ENCODE results near the gene TANGO6. TPM values are rescaled to one million over a fixed set of nuclear protein-coding genes. Genes with fewer than 3 reads are reported as not detected.
A peak's percentile ranks its signal among the peaks of the same experiment; 100 is the strongest.
"Not testable (repeated sequence)": the region's sequence is repeated elsewhere in the genome, so short reads cannot be mapped to it uniquely, and the experiment has no call there.

The TANGO6 gene
- total RNA-seq, 1 experiment from 2014 or later, result 11.5 TPM

GRCh38 chr16:69116256-69116875 is 273.0 kb downstream of the TANGO6 start:
- no peak for DNase-seq (ENCODE audit: low read depth)

GRCh38 chr16:69116906-69117305 is 273.6 kb downstream of the TANGO6 start:
- DNase-seq (ENCODE audit: low read depth), result no peak

GRCh38 chr16:69118468-69118867 is 275.1 kb downstream of the TANGO6 start:
- DNase-seq (ENCODE audit: low read depth), result no peak

- no peak for DNase-seq (ENCODE audit: low read depth)
Measured at GRCh38 chr16:69118994-69119393, 275.7 kb downstream of the TANGO6 start.

- no peak for DNase-seq (ENCODE audit: low read depth)
Measured at GRCh38 chr16:69119536-69119935, 276.2 kb downstream of the TANGO6 start.

GRCh38 chr16:69120096-69120664 is 276.8 kb downstream of the TANGO6 start:
- DNase-seq (ENCODE audit: low read depth), result no peak

- peak; percentile 71 for DNase-seq (ENCODE audit: low read depth)
Measured at GRCh38 chr16:69123910-69124309, 280.6 kb downstream of the TANGO6 start.

- not testable (repeated sequence) for DNase-seq (ENCODE audit: low read depth)
Measured at GRCh38 chr16:69124406-69124805, 281.1 kb downstream of the TANGO6 start.

- not testable (repeated sequence) for DNase-seq (ENCODE audit: low read depth)
Measured at GRCh38 chr16:69124961-69125360, 281.6 kb downstream of the TANGO6 start.

GRCh38 chr16:69126221-69126620 is 282.9 kb downstream of the TANGO6 start:
- DNase-seq (ENCODE audit: low read depth), result no peak

- not testable (repeated sequence) for DNase-seq (ENCODE audit: low read depth)
Measured at GRCh38 chr16:69126801-69127200, 283.5 kb downstream of the TANGO6 start.

GRCh38 chr16:69127966-69128510 is 284.7 kb downstream of the TANGO6 start:
- no peak for DNase-seq (ENCODE audit: low read depth)

GRCh38 chr16:69130461-69130860 is 287.1 kb downstream of the TANGO6 start:
- no peak for DNase-seq (ENCODE audit: low read depth)

GRCh38 chr16:69131167-69131838 is 288.0 kb downstream of the TANGO6 start:
- peak; percentile 25 for DNase-seq (ENCODE audit: low read depth)

- peak; percentile 80 for DNase-seq (ENCODE audit: low read depth)
Measured at GRCh38 chr16:69131839-69132423, 288.6 kb downstream of the TANGO6 start.

- peak; percentile 79 for DNase-seq (ENCODE audit: low read depth)
Measured at GRCh38 chr16:69132424-69133252, 289.3 kb downstream of the TANGO6 start, which contains the start of the genes CHTF8 and UTP4. Gene CHTF8, minus strand, starts transcription at chr16:69132588. Its CDS starts 11,130 bp downstream, at chr16:69121458. Gene UTP4, plus strand, starts transcription at chr16:69132649. Its CDS starts 811 bp downstream, at chr16:69133460.

- DNase-seq (ENCODE audit: low read depth), result no peak
Measured at GRCh38 chr16:69133373-69133954, 290.1 kb downstream of the TANGO6 start.

All from RPMI7951 (cell line).